PC-3 (cell line): ENCODE data around the gene CHST9. TPM values are rescaled to one million over a fixed set of nuclear protein-coding genes. Genes with fewer than 3 reads are reported as not detected.
"Not testable (repeated sequence)": the region's sequence is repeated elsewhere in the genome, so short reads cannot be mapped to it uniquely, and the experiment has no call there.

Experiments used
- ATAC-seq: fragments of 200-7000 bp; cut with Tn5 transposase; 2 replicates; pipeline ENCODE4 v1.9.1; 2020; ENCODE audit warnings: mild to moderate bottlenecking, moderate library complexity
- BruUV-seq: library from RNA; stranded (reverse); fragments of 400-500 nt; replicated peaks from 2 replicates; lab custom pipeline; 2021; lab: Mats Ljungman, UMichigan
- CTCF ChIA-PET: fragments of 300-600 bp; sonication (Branson Sonifier 250); formaldehyde crosslinking; loops from one replicate; lab custom pipeline; 2022; ENCODE audit warnings: antibody characterized with exemption; lab: Charles Lee
- POLR2A ChIA-PET: fragments of 300-600 bp; sonication (Branson Sonifier 250); formaldehyde crosslinking; loops from one replicate; lab custom pipeline; 2022; ENCODE audit warnings: antibody characterized with exemption; ENCODE audit not compliant: unreplicated experiment; lab: Charles Lee
- DNase-seq: peaks from one replicate; pipeline ENCODE4 v3.0.0-alpha.2; 2015
- H2AFZ ChIP-seq: fragments of 300-600 bp; sonication (generic); 2 replicates; pipeline ENCODE4 v1.6.0; 2016; ENCODE audit warnings: antibody characterized with exemption, low read length
- H3F3A ChIP-seq: fragments of 300-600 bp; sonication (generic); one replicate; pipeline ENCODE4 v1.6.0; 2017; ENCODE audit warnings: antibody characterized with exemption, low read length, control low read depth, mild to moderate bottlenecking; ENCODE audit not compliant: unreplicated experiment
- H3K27ac ChIP-seq: fragments of 300-600 bp; sonication (generic); 2 replicates; pipeline ENCODE4 v1.5.1; 2016; ENCODE audit warnings: mild to moderate bottlenecking, low read length
- H3K27me3 ChIP-seq: fragments of 300-600 bp; sonication (generic); 2 replicates; pipeline ENCODE4 v1.6.1; 2016; ENCODE audit warnings: low read length, mixed read lengths
- H3K36me3 ChIP-seq: fragments of 300-600 bp; sonication (generic); 2 replicates; pipeline ENCODE4 v1.6.1; 2016; ENCODE audit warnings: low read depth, mixed run types, low read length, mixed read lengths
- H3K4me1 ChIP-seq: fragments of 300-600 bp; sonication (generic); 2 replicates; pipeline ENCODE4 v1.5.1; 2016; ENCODE audit warnings: low read length; ENCODE audit not compliant: insufficient read depth
- H3K4me2 ChIP-seq: fragments of 300-600 bp; sonication (generic); 2 replicates; pipeline ENCODE4 v1.6.0; 2016; ENCODE audit warnings: low read length
- H3K4me3 ChIP-seq: fragments of 300-600 bp; sonication (generic); 2 replicates; pipeline ENCODE4 v1.5.1; 2016; ENCODE audit warnings: mild to moderate bottlenecking, low read length, mixed read lengths
- H3K79me2 ChIP-seq: fragments of 300-600 bp; sonication (generic); 2 replicates; pipeline ENCODE4 v1.6.1; 2017; ENCODE audit warnings: low read length, mixed read lengths
- H3K9ac ChIP-seq: fragments of 300-600 bp; sonication (generic); 2 replicates; pipeline ENCODE4 v1.6.0; 2016; ENCODE audit warnings: mild to moderate bottlenecking, low read length
- H3K9me2 ChIP-seq: fragments of 300-600 bp; sonication (generic); replicated peaks from 2 replicates; pipeline ENCODE4 v1.6.1; 2016; ENCODE audit warnings: mixed run types, low read length, mixed read lengths
- H3K9me3 ChIP-seq: fragments of 300-600 bp; sonication (generic); 2 replicates; pipeline ENCODE4 v1.6.1; 2016; ENCODE audit warnings: low read length, mixed read lengths
- H4K20me1 ChIP-seq: fragments of 300-600 bp; sonication (generic); 2 replicates; pipeline ENCODE4 v1.6.1; 2016; ENCODE audit warnings: low read length, mixed read lengths
- EZH2 ChIP-seq: fragments of 300-600 bp; sonication (generic); IDR thresholded peaks from one replicate; pipeline ENCODE4 v1.6.1; 2017; ENCODE audit warnings: antibody characterized with exemption, mild to moderate bottlenecking, low read length; ENCODE audit not compliant: unreplicated experiment
- EZH2phosphoT487 ChIP-seq: fragments of 300-600 bp; sonication (generic); IDR thresholded peaks from 2 replicates; pipeline ENCODE4 v1.6.1; 2018; ENCODE audit warnings: mild to moderate bottlenecking, antibody characterized with exemption, low read length, borderline replicate concordance
- intact Hi-C: fragments of 100-400 bp; cut with micrococcal nuclease; formaldehyde crosslinking; loops from 2 replicates; pipeline ENCODE4 v1.9.0; 2023
- total RNA-seq: library from RNA; depleted of rRNA; stranded (reverse); fragments of >200 nt; gene quantifications from 2 replicates; pipeline ENCODE4 v1.2.3, GENCODE V29; 2014
- TF ChIP-seq, protein P1 (sequence below): fragments of 300-600 bp; sonication (generic); conservative IDR thresholded peaks from 2 replicates; pipeline ENCODE4 v1.5.1; 2017; ENCODE audit warnings: antibody characterized with exemption, low read depth, mild to moderate bottlenecking, low read length

CHST9 gene
- total RNA-seq, 1 experiment from 2014 or later, result not detected

DNA sequence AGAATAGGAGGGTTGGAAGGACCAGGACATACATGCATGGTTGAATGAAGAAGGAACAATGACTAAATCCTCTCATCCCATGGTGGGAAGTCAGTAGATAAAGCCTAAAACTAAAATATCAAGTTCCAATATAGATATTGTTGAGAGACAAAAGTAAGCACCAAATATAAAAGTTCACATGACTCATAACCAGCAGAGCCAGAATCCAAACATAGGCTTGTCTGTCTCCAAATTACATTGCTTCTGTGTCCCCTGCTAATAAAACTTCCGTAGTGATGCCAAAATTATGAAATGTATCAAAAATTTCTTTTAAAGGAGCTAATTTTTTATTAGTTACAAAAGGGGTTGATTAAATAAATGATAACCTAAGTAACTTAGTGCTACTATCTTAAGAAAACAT is 19.7 kb downstream of the CHST9 start:
- Histone ChIP-seq H3K4me1 (no peaks in the 10 kb centered on the region), H3K27ac (no peak overlapping the region), H3K9me2 (no peaks in the 10 kb centered on the region), H3K27me3 (peaks cover 17% of the 10 kb centered on the region; the same call in 1 of the 2 replicates), H3K4me3 (no peak overlapping the region), H2AFZ (no peak overlapping the region), H3K9me3 (no peaks in the 10 kb centered on the region), H3F3A (no peaks in the 10 kb centered on the region), H3K79me2 (no peaks in the 10 kb centered on the region), H3K9ac (no peak overlapping the region), H4K20me1 (no peaks in the 10 kb centered on the region), H3K36me3 (no peaks in the 10 kb centered on the region), H3K4me2 (no peak overlapping the region)
- BruUV-seq, result no TSS peak
- ChIA-PET CTCF (interaction anchor here (0.6 kb wide), 1 partner anchor 268 kb away, joined by 3 read pairs; no protein-coding TSS in a partner anchor), POLR2A (no interaction called here)
- intact Hi-C loops, result no loop called here
- DNase-seq (no peak), ATAC-seq (no peak)
- TF ChIP-seq, protein P1, sequence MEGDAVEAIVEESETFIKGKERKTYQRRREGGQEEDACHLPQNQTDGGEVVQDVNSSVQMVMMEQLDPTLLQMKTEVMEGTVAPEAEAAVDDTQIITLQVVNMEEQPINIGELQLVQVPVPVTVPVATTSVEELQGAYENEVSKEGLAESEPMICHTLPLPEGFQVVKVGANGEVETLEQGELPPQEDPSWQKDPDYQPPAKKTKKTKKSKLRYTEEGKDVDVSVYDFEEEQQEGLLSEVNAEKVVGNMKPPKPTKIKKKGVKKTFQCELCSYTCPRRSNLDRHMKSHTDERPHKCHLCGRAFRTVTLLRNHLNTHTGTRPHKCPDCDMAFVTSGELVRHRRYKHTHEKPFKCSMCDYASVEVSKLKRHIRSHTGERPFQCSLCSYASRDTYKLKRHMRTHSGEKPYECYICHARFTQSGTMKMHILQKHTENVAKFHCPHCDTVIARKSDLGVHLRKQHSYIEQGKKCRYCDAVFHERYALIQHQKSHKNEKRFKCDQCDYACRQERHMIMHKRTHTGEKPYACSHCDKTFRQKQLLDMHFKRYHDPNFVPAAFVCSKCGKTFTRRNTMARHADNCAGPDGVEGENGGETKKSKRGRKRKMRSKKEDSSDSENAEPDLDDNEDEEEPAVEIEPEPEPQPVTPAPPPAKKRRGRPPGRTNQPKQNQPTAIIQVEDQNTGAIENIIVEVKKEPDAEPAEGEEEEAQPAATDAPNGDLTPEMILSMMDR, result no peak
- no peak for TF ChIP-seq EZH2phosphoT487
- TF ChIP-seq EZH2, result no peak

- ATAC-seq (no peak), DNase-seq (no peak)
- intact Hi-C loops, result no loop called here
- Histone ChIP-seq H3K27me3 (peaks cover 17% of the 10 kb centered on the region; the same call in 1 of the 2 replicates), H3K36me3 (no peaks in the 10 kb centered on the region), H3K27ac (no peak overlapping the region), H3K9me3 (no peaks in the 10 kb centered on the region), H4K20me1 (no peaks in the 10 kb centered on the region), H3K79me2 (no peaks in the 10 kb centered on the region), H3F3A (no peaks in the 10 kb centered on the region), H2AFZ (no peak overlapping the region), H3K9ac (no peak overlapping the region), H3K4me3 (no peak overlapping the region), H3K9me2 (no peaks in the 10 kb centered on the region), H3K4me2 (no peak overlapping the region), H3K4me1 (no peaks in the 10 kb centered on the region)
- TF ChIP-seq EZH2, result no peak
- TF ChIP-seq, protein P1, result no peak
- no peak for TF ChIP-seq EZH2phosphoT487
- no TSS peak for BruUV-seq
- CTCF ChIA-PET, result interaction anchor here (0.6 kb wide), 1 partner anchor 267 kb away, joined by 3 read pairs; no protein-coding TSS in a partner anchor
- POLR2A ChIA-PET, result no interaction called here
These were observed 20.2 kb downstream of the CHST9 start for GRCh38 chr18:27164905-27165304.

GRCh38 chr18:27163197-27163716 is 21.9 kb downstream of the CHST9 start:
- H3K79me2 ChIP-seq, H3K36me3 ChIP-seq, CTCF ChIA-PET, intact Hi-C loops, ATAC-seq, H3K4me2 ChIP-seq, H3K4me3 ChIP-seq, H3F3A ChIP-seq, BruUV-seq, H4K20me1 ChIP-seq, H3K9me3 ChIP-seq, H3K9ac ChIP-seq, H3K27ac ChIP-seq, H3K4me1 ChIP-seq, H3K9me2 ChIP-seq, POLR2A ChIA-PET, H3K27me3 ChIP-seq: not testable (repeated sequence)
- peak; percentile 30 for DNase-seq
- 0 out of 2 replicates have a peak overlapping the region, but pooled peaks have one; percentile 13 for H2AFZ ChIP-seq

DNA sequence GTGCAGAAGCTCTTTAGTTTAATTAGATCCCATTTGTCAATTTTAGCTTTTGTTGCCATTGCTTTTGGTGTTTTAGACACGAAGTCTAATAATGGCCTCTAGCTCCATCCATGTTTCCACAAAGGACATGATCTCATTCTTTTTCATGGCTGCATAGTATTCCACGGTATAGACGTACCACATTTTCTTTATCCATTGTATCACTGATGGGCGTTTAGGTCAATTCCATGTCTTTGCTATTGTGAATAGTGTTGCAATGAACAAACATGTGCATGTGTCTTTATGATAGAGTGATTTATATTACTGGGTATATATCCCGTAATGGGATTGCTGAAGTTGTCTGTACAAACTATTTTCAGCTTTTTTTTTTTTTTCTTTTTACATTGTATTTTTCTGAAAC is 35.9 kb downstream of the CHST9 start:
- POLR2A ChIA-PET, H3K9ac ChIP-seq, H3K36me3 ChIP-seq, DNase-seq, H3K4me1 ChIP-seq, ATAC-seq, H2AFZ ChIP-seq, H3K27ac ChIP-seq, H3K4me2 ChIP-seq, intact Hi-C loops, BruUV-seq, H3K9me3 ChIP-seq, H3F3A ChIP-seq, H3K79me2 ChIP-seq, H4K20me1 ChIP-seq, H3K4me3 ChIP-seq, H3K9me2 ChIP-seq, CTCF ChIA-PET: not testable (repeated sequence)
- peaks cover 25% of the 10 kb centered on the region for H3K27me3 ChIP-seq
